ENCODE results near the gene ZNF524. TPM values are rescaled to one million over a fixed set of nuclear protein-coding genes. Genes with fewer than 3 reads are reported as not detected.

Gene ZNF524
- total and polyA plus RNA-seq, 9 of the 15 experiments (the other 6 are each of a cell fraction or from before 2014, with no cell fraction given) = 0.08 to 15.6 (median 2.9) TPM

GRCh38 chr19:55605637-55606470, 5.8 kb downstream of the ZNF524 start, which contains the start of gene ZNF865 (continued):
- no peak for TF ChIP-seq HMGXB4 (CRISPR knock-in tag; IDR thresholded peaks at IDR 0.05)
- no peak for TF ChIP-seq HMG20A (CRISPR knock-in tag; conservative IDR thresholded peaks at IDR 0.05)
- peak; percentile 27 for TF ChIP-seq RBM39 (optimal IDR thresholded peaks at IDR 0.05; ENCODE audit: low read depth, low read length)
- 0 out of 2 replicates have a peak, but pooled peaks have one; percentile 70 for TF ChIP-seq SMARCA5 (IDR thresholded peaks at IDR 0.05)
- TF ChIP-seq SMARCE1 (IDR thresholded peaks at IDR 0.05) = 0 out of 2 replicates have a peak, but pooled peaks have one; percentile 35
- TF ChIP-seq ZNF395 (CRISPR knock-in tag; IDR thresholded peaks at IDR 0.05) = no peak
- TF ChIP-seq ILK (tag; IDR thresholded peaks at IDR 0.05; ENCODE audit: borderline replicate concordance, low read depth) = no peak
- no peak for TF ChIP-seq ZBTB34 (CRISPR knock-in tag; IDR thresholded peaks at IDR 0.05)
- no peak for TF ChIP-seq GMEB1 (CRISPR knock-in tag; IDR thresholded peaks at IDR 0.05)
- TF ChIP-seq CBFA2T2 (conservative IDR thresholded peaks at IDR 0.05) = 0 out of 2 replicates have a peak, but pooled peaks have one; percentile 1
- TF ChIP-seq YY1 (IDR thresholded peaks at IDR 0.05; ENCODE audit: borderline replicate concordance in 1 of 3, control insufficient read depth in 1 of 3, extremely low read depth in 1 of 3, insufficient read depth in 3 of 3, insufficient read length in 1 of 3, insufficient replicate concordance in 2 of 3, low read depth in 1 of 3, low read length in 2 of 3) = peak in 2 of 3 experiments; percentile 22 to 38
- TF ChIP-seq EP400 (IDR thresholded peaks at IDR 0.05) = peak; percentile 27; the same call in 1 of the 2 replicates
- peak; percentile 56; the same call in 1 of the 2 replicates for TF ChIP-seq PHF8 (IDR thresholded peaks at IDR 0.05; ENCODE audit: borderline replicate concordance, low read length)
- TF ChIP-seq MYC (IDR thresholded peaks at IDR 0.05; ENCODE audit: low read depth, low read length) = 0 out of 2 replicates have a peak, but pooled peaks have one; percentile 43
- no peak for TF ChIP-seq MYC (CRISPR knock-in tag; IDR thresholded peaks at IDR 0.05; ENCODE audit: borderline replicate concordance, low read depth)
- TF ChIP-seq KDM1A (IDR thresholded peaks at IDR 0.05) = 0 out of 4 replicates have a peak, but pooled peaks of 1 of the 2 experiments have one; percentile 15
- no peak for TF ChIP-seq ZBTB2 (IDR thresholded peaks at IDR 0.05)
- peak; percentile 39 to 71; a peak in 1 of 4 replicates for TF ChIP-seq ARNT (IDR thresholded peaks at IDR 0.05)
